Measurements from ENCODE around the gene BDH1.

- TF ChIP-seq, protein P1, sequence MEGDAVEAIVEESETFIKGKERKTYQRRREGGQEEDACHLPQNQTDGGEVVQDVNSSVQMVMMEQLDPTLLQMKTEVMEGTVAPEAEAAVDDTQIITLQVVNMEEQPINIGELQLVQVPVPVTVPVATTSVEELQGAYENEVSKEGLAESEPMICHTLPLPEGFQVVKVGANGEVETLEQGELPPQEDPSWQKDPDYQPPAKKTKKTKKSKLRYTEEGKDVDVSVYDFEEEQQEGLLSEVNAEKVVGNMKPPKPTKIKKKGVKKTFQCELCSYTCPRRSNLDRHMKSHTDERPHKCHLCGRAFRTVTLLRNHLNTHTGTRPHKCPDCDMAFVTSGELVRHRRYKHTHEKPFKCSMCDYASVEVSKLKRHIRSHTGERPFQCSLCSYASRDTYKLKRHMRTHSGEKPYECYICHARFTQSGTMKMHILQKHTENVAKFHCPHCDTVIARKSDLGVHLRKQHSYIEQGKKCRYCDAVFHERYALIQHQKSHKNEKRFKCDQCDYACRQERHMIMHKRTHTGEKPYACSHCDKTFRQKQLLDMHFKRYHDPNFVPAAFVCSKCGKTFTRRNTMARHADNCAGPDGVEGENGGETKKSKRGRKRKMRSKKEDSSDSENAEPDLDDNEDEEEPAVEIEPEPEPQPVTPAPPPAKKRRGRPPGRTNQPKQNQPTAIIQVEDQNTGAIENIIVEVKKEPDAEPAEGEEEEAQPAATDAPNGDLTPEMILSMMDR (IDR thresholded peaks at IDR 0.05; ENCODE audit: borderline replicate concordance, extremely low read depth, low read length, poor library complexity, severe bottlenecking): no peak
- no peak for TF ChIP-seq EZH2 (IDR thresholded peaks at IDR 0.05; ENCODE audit: borderline replicate concordance, low read depth, low read length, severe bottlenecking)
These were observed 47.3 kb downstream of the BDH1 start for GRCh38 chr3:197508461-197508860.

Measured in DND-41 (cell line).